Esophagus squamous epithelium (tissue), 4 donors: ENCODE data around the gene BLOC1S3. TPM values are rescaled to one million over a fixed set of nuclear protein-coding genes. Genes with fewer than 3 reads are reported as not detected.

ENCODE experiments used
- total RNA-seq, 4 donors: library from RNA; depleted of rRNA; stranded (reverse); fragments of >200 nt; gene quantifications; one replicate each; pipeline ENCODE4 v1.1.0, GENCODE V29; 2016

The BLOC1S3 gene
- total RNA-seq, 4 donors from 2014 or later = 7.9 to 18.4 (median 10.4) TPM

Other genes with a start within 250 kb of the BLOC1S3 start
- gene APOC4, start 236.5 kb upstream of the BLOC1S3 start, total RNA-seq = not detected
- 1 to 10 TPM in 1 of 4 donors, not detected in 3; 1.6 TPM for gene APOC2, start 232.7 kb upstream of the BLOC1S3 start, total RNA-seq
- gene CLPTM1, start 223.4 kb upstream of the BLOC1S3 start, total RNA-seq = 10 to 100 TPM; 44.2 to 76.9 (median 56.3) TPM
- 10 to 100 TPM in 1 of 4 donors, 1 to 10 TPM in 3; 4.8 to 11.8 (median 7.6) TPM for gene RELB, start 177.3 kb upstream of the BLOC1S3 start, total RNA-seq
- 100 to 1,000 TPM in 1 of 4 donors, 10 to 100 TPM in 3; 46.4 to 122 (median 64.0) TPM for gene CLASRP, start 139.7 kb upstream of the BLOC1S3 start, total RNA-seq
- 10 to 100 TPM in 1 of 4 donors, 1 to 10 TPM in 3; 4.0 to 17.7 (median 4.5) TPM for gene ZNF296, start 102.3 kb upstream of the BLOC1S3 start, total RNA-seq
- gene GEMIN7, start 99.5 kb upstream of the BLOC1S3 start, total RNA-seq = 10 to 100 TPM; 22.3 to 28.0 (median 25.4) TPM
- gene PPP1R37, start 85.6 kb upstream of the BLOC1S3 start, total RNA-seq = 10 to 100 TPM; 25.1 to 35.5 (median 30.8) TPM
- 1 to 10 TPM; 1.1 to 4.2 (median 2.9) TPM for gene NKPD1, start 17.8 kb upstream of the BLOC1S3 start, total RNA-seq
- gene TRAPPC6A, start 547 bp upstream of the BLOC1S3 start, total RNA-seq = 10 to 100 TPM in 3 of 4 donors, 1 to 10 TPM in 1; 5.4 to 27.8 (median 18.0) TPM
- 1 to 10 TPM in 1 of 4 donors, under 1 TPM in 3; 0.29 to 1.5 (median 0.80) TPM for gene EXOC3L2, start 66.6 kb downstream of the BLOC1S3 start, total RNA-seq
- gene MARK4, start 72.5 kb downstream of the BLOC1S3 start, total RNA-seq = 10 to 100 TPM in 3 of 4 donors, 1 to 10 TPM in 1; 6.4 to 19.6 (median 14.9) TPM
- gene CKM, start 144.1 kb downstream of the BLOC1S3 start, total RNA-seq = not detected
- 10 to 100 TPM; 17.3 to 32.2 (median 27.0) TPM for gene KLC3, start 162.0 kb downstream of the BLOC1S3 start, total RNA-seq
- gene ERCC2, start 191.8 kb downstream of the BLOC1S3 start, total RNA-seq = 1 to 10 TPM; 6.6 to 8.8 (median 7.2) TPM
- 100 to 1,000 TPM in 2 of 4 donors, 10 to 100 TPM in 2; 53.1 to 166 (median 87.8) TPM for gene PPP1R13L, start 226.3 kb downstream of the BLOC1S3 start, total RNA-seq
- 10 to 100 TPM in 1 of 4 donors, 1 to 10 TPM in 3; 7.3 to 12.4 (median 9.8) TPM for gene POLR1G, start 227.9 kb downstream of the BLOC1S3 start, total RNA-seq
- gene ERCC1, start 245.1 kb downstream of the BLOC1S3 start, total RNA-seq = 10 to 100 TPM; 27.7 to 80.9 (median 48.5) TPM